ENCODE measurements around the gene CCDC97.

CCDC97 gene

DNA sequence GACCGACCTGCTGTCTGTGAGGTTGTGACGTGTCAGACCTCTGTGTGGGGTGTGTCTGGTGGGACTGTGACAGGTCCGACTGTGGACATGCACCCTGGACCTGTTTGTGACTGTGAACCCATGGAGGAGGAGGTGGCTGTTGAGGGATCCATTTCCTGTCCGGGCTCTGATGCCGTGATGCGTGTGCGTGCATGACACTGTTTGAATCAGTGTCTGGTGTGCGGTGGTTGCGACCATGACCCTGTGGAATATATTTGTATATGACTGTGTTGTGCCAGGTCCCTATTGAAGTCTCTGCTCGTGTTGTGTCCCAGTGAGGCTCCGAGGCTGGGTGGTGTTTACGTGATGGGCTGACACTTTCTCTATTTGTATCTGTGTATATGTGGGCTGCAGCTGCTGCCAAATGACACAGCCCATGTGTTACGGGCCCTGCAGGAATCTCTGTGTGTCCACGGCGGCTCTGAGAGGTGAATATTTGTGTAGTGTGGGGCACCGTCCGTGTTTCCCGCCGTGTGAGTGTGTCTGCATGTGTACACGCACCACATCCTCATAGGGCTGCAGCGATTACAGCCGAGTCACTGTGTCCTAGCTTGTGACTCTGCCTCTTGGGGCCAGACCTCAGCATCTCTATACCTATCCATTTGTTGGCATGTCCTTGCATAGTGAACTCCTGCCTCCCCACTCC, 18.3 kb downstream of the CCDC97 start:
- Histone ChIP-seq H3K27ac (ENCODE audit: low read depth, low read length) (no peak overlapping the region), H3K36me3 (ENCODE audit: control insufficient read depth, insufficient read depth, low read length) (no peaks in the 10 kb centered on the region), H3K27me3 (ENCODE audit: control insufficient read depth, insufficient read depth, low read length) (no peaks in the 10 kb centered on the region), H3K9me3 (ENCODE audit: control insufficient read depth, insufficient read depth, low read length) (no peaks in the 10 kb centered on the region), H3K9ac (ENCODE audit: low read depth, low read length) (no peak overlapping the region), H3K4me1 (ENCODE audit: control insufficient read depth, insufficient read depth, low read length) (peaks cover 35% of the 10 kb centered on the region), H3K4me3 (ENCODE audit: low read depth, low read length) (no peak overlapping the region)

DNA sequence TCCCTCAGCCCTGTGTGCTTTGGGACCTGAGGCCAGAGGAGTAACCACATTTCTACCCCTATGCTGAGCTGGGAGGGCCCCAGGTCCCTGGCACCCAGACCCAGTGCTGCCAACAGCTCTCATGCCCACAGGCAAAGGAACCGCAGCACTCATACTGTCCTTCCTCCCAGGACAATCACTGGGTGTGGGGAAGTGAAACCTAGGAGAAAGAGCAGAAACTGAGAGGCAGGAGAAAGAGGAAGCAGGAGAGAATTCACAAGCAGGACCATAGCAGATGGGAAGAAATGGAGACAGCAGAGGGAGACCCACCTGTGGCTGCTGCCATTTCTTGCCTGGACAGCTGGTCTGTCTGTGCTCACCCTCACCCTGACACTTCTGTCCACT, 18.9 kb downstream of the CCDC97 start:
- Histone ChIP-seq H3K27ac (ENCODE audit: low read depth, low read length) (no peak overlapping the region), H3K27me3 (ENCODE audit: control insufficient read depth, insufficient read depth, low read length) (no peaks in the 10 kb centered on the region), H3K4me1 (ENCODE audit: control insufficient read depth, insufficient read depth, low read length) (peaks cover 33% of the 10 kb centered on the region), H3K9me3 (ENCODE audit: control insufficient read depth, insufficient read depth, low read length) (no peaks in the 10 kb centered on the region), H3K4me3 (ENCODE audit: low read depth, low read length) (no peak overlapping the region), H3K9ac (ENCODE audit: low read depth, low read length) (no peak overlapping the region), H3K36me3 (ENCODE audit: control insufficient read depth, insufficient read depth, low read length) (no peaks in the 10 kb centered on the region)

DNA sequence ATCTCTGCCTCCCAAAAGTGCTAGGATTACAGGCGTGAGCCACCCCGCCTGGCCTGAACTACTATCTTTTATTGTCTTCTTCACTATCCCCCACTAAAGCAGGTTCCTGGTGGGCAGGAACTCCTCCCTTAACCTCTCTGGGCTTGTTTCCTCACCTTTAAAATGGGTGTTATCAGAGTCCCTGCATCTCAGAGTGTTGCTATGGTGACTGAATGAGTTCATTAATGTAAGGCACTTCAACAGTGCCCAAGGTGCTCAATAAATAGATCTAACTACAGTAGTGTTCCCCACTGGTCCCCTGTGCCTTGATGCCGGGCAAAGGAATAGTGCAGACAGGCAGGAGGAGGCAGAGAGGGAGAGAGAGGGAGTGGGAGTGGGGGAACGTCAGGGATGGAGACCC, 20.5 kb downstream of the CCDC97 start:
- H3K9me3 ChIP-seq (ENCODE audit: control insufficient read depth, insufficient read depth, low read length): no peaks in the 10 kb centered on the region
- H3K9ac ChIP-seq (ENCODE audit: low read depth, low read length): no peak overlapping the region
- H3K4me3 ChIP-seq (ENCODE audit: low read depth, low read length): no peak overlapping the region
- no peaks in the 10 kb centered on the region for H3K36me3 ChIP-seq (ENCODE audit: control insufficient read depth, insufficient read depth, low read length)
- H3K27me3 ChIP-seq (ENCODE audit: control insufficient read depth, insufficient read depth, low read length): no peaks in the 10 kb centered on the region
- H3K4me1 ChIP-seq (ENCODE audit: control insufficient read depth, insufficient read depth, low read length): peaks cover 23% of the 10 kb centered on the region
- H3K27ac ChIP-seq (ENCODE audit: low read depth, low read length): no peak overlapping the region

DNA sequence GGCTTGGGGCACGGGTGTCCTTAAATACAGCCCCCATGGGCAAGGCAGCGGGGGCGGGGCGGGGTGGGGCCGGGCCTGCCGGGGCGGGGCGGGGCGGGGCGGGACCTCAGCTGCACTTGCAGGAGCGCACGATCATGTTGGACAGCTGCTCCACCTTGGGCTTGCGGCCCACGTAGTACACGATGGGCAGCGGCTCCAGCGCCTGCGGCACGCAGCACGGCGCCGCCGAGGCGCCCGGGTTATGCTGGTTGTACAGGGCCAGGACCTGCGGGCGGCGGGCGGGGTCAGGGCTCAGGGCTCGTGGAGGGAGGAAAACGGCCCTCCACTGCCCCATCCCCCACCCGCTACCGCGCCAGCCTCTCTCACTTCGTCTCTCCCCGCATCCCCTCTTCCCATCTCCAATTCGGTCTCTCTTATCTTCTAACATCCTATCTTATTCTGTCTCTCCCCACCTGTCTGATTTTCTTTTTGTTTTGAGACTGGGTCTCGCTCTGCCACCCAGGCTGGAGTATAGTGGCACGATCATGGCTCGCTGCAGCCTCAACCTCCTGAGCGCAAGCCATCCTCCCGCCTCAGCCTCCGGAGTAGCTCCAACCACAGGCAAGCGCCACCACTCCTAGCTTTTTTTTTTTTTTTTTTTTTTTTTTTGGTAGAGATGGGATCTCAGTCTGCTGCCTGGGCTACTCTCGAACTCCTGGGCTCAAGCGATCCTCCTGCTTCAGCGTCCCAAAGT, 21.1 kb downstream of the CCDC97 start:
- Histone ChIP-seq H3K9me3 (ENCODE audit: control insufficient read depth, insufficient read depth, low read length) (no peaks in the 10 kb centered on the region), H3K36me3 (ENCODE audit: control insufficient read depth, insufficient read depth, low read length) (no peaks in the 10 kb centered on the region), H3K27ac (ENCODE audit: low read depth, low read length) (no peak overlapping the region), H3K4me1 (ENCODE audit: control insufficient read depth, insufficient read depth, low read length) (peaks cover 20% of the 10 kb centered on the region), H3K27me3 (ENCODE audit: control insufficient read depth, insufficient read depth, low read length) (no peaks in the 10 kb centered on the region), H3K9ac (ENCODE audit: low read depth, low read length) (no peak overlapping the region), H3K4me3 (ENCODE audit: low read depth, low read length) (peak overlapping the region; percentile 36; the same call in 1 of the 2 replicates)

DNA sequence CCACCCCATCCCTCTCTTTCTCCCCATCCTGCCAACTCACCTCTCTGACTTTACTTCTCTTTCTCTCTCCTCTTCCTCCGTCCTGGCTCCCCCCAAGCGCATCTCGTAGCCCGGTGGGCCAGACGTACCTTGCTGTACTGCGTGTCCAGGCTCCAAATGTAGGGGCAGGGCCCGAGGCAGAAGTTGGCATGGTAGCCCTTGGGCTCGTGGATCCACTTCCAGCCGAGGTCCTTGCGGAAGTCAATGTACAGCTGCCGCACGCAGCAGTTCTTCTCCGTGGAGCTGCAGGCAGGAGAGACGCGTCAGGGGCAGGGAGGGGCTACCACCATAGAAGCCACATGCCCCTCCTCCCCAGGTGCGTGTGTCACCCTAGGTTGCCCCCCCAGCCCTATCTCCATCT, 22.0 kb downstream of the CCDC97 start:
- no peaks in the 10 kb centered on the region for H3K36me3 ChIP-seq (ENCODE audit: control insufficient read depth, insufficient read depth, low read length)
- no peak overlapping the region for H3K9ac ChIP-seq (ENCODE audit: low read depth, low read length)
- no peaks in the 10 kb centered on the region for H3K27me3 ChIP-seq (ENCODE audit: control insufficient read depth, insufficient read depth, low read length)
- no peaks in the 10 kb centered on the region for H3K9me3 ChIP-seq (ENCODE audit: control insufficient read depth, insufficient read depth, low read length)
- H3K4me3 ChIP-seq (ENCODE audit: low read depth, low read length): no peak overlapping the region
- peaks cover 14% of the 10 kb centered on the region for H3K4me1 ChIP-seq (ENCODE audit: control insufficient read depth, insufficient read depth, low read length)
- H3K27ac ChIP-seq (ENCODE audit: low read depth, low read length): no peak overlapping the region

DNA sequence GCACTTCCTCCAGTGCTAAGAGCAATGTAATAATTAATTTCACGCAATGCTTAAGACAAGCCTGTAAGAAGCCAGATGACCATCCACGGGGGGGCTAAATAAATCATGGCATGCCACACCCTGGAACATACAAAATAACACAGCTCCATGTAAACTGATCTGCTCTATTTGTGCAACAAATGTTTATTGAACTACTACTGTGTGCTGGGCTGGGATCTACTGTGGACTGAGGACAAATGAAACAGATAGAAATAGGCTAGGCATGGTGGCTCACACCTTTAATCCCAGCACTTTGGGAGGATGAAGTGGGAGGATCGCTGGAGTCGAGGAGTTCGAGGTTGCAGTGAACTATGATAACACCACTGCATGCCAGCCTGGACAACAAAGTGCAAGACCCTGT, 22.5 kb downstream of the CCDC97 start:
- Histone ChIP-seq H3K4me1 (ENCODE audit: control insufficient read depth, insufficient read depth, low read length) (peaks cover 10% of the 10 kb centered on the region; the same call in 1 of the 2 replicates), H3K9me3 (ENCODE audit: control insufficient read depth, insufficient read depth, low read length) (no peaks in the 10 kb centered on the region), H3K27me3 (ENCODE audit: control insufficient read depth, insufficient read depth, low read length) (no peaks in the 10 kb centered on the region), H3K9ac (ENCODE audit: low read depth, low read length) (no peak overlapping the region), H3K36me3 (ENCODE audit: control insufficient read depth, insufficient read depth, low read length) (no peaks in the 10 kb centered on the region), H3K27ac (ENCODE audit: low read depth, low read length) (no peak overlapping the region), H3K4me3 (ENCODE audit: low read depth, low read length) (no peak overlapping the region)

DNA sequence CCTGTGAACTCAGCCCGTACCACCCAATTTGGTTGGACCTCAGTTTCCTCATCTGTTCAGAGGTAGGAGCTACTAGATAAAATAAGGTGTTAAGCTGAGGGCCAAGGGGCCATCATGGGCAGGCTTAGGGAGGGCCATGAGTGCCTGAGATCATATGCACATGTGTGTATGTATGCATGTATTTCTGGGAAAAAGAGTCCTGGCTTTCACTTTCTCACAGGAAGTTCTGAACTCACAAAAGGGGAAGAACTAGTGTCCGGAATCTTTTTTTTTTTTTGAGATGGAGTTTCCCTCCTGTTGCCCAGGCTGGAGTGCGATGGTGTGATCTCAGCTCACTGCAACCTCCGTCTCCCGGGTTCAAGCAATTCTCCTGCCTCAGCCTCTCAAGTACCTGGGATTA, 24.8 kb downstream of the CCDC97 start:
- peaks cover 4% of the 10 kb centered on the region; the same call in 1 of the 2 replicates for H3K4me1 ChIP-seq (ENCODE audit: control insufficient read depth, insufficient read depth, low read length)
- H3K4me3 ChIP-seq (ENCODE audit: low read depth, low read length): no peak overlapping the region
- H3K27me3 ChIP-seq (ENCODE audit: control insufficient read depth, insufficient read depth, low read length): no peaks in the 10 kb centered on the region
- no peaks in the 10 kb centered on the region for H3K9me3 ChIP-seq (ENCODE audit: control insufficient read depth, insufficient read depth, low read length)
- H3K9ac ChIP-seq (ENCODE audit: low read depth, low read length): no peak overlapping the region
- no peak overlapping the region for H3K27ac ChIP-seq (ENCODE audit: low read depth, low read length)
- no peaks in the 10 kb centered on the region for H3K36me3 ChIP-seq (ENCODE audit: control insufficient read depth, insufficient read depth, low read length)

DNA sequence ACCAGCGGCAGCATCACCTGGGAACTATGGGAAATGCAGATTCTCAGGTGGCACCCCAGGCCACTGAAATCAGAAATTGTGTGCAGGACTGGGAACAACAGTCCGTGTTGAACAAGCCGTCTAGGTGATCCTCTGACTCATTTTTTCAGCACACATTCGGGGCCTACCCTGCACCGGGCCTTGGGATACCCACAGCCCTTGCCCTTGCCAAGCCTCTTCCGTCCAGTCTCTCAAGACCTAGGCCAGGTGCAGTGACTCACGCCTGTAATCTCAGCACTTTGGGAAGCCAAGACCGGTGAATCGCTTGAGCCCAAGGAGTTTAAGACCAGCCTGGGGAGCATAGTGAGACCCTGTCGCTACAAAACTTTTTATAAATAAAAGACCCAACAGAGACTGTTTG, 25.5 kb downstream of the CCDC97 start:
- Histone ChIP-seq H3K27me3 (ENCODE audit: control insufficient read depth, insufficient read depth, low read length) (no peaks in the 10 kb centered on the region), H3K9ac (ENCODE audit: low read depth, low read length) (no peak overlapping the region), H3K36me3 (ENCODE audit: control insufficient read depth, insufficient read depth, low read length) (no peaks in the 10 kb centered on the region), H3K4me1 (ENCODE audit: control insufficient read depth, insufficient read depth, low read length) (peaks cover 4% of the 10 kb centered on the region; the same call in 1 of the 2 replicates), H3K9me3 (ENCODE audit: control insufficient read depth, insufficient read depth, low read length) (no peaks in the 10 kb centered on the region), H3K4me3 (ENCODE audit: low read depth, low read length) (no peak overlapping the region), H3K27ac (ENCODE audit: low read depth, low read length) (no peak overlapping the region)

DNA sequence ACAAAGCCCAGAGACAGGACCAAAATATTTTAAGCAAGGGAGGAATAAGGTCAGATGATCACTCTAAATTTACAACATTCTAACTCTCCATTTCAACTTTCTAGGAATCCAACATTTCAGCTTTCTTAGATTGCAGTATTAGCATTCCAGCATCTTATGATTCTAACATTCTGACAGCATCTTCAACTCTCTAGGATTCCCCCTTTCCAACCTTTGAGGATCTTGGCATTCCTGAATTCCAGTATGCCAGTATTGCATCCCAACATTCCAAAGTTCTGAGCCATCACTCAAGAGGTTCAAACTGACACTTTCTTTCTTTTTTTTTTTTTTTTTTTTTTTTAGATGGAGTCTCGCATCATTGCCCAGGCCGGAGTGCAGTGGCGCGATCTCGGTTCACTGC, 30.0 kb downstream of the CCDC97 start:
- H3K9me3 ChIP-seq (ENCODE audit: control insufficient read depth, insufficient read depth, low read length): no peaks in the 10 kb centered on the region
- H3K4me1 ChIP-seq (ENCODE audit: control insufficient read depth, insufficient read depth, low read length): no peaks in the 10 kb centered on the region
- H3K36me3 ChIP-seq (ENCODE audit: control insufficient read depth, insufficient read depth, low read length): no peaks in the 10 kb centered on the region
- no peak overlapping the region for H3K27ac ChIP-seq (ENCODE audit: low read depth, low read length)
- H3K4me3 ChIP-seq (ENCODE audit: low read depth, low read length): no peak overlapping the region
- H3K27me3 ChIP-seq (ENCODE audit: control insufficient read depth, insufficient read depth, low read length): no peaks in the 10 kb centered on the region
- no peak overlapping the region for H3K9ac ChIP-seq (ENCODE audit: low read depth, low read length)

DNA sequence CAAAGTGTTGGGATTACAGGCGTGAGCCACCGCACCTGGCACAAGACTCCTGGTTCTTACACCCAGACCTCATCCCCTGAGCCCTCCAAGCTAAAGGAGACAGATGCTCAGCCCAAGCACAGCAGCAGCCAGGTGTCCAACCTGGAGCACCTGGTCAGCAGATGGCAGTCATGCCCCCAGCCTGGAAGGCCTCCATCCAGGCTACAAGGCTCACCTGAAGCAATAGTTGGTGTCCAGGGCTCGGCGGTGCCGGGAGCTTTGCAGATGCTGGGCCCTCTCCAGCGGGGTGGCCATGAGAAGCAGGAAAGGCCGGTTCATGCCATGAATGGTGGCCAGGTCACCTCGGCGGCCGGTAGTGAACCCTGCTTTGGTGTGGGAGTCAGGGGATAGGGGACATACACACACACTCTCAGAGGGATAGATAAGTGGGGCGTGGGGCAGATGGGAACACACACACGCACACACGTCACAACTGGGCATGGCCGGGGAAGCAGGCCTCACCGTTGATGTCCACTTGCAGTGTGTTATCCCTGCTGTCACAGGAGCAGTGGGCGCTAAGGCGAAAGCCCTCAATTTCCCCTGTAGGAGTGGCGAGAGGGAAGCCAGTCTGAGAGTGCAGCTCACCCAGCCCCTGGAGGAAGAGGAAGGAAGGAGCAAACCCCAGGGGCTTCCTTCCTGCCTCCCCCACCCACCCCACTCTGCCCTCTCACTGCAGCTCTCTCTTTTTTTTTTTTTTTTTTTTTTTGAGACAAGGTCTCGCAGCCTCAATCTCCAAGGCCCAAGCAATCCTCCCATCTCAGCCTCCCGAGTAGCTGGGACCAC, 31.9 kb downstream of the CCDC97 start:
- no peak overlapping the region for H3K4me3 ChIP-seq (ENCODE audit: low read depth, low read length)
- H3K27ac ChIP-seq (ENCODE audit: low read depth, low read length): no peak overlapping the region
- H3K9ac ChIP-seq (ENCODE audit: low read depth, low read length): no peak overlapping the region
- H3K9me3 ChIP-seq (ENCODE audit: control insufficient read depth, insufficient read depth, low read length): no peaks in the 10 kb centered on the region
- H3K36me3 ChIP-seq (ENCODE audit: control insufficient read depth, insufficient read depth, low read length): no peaks in the 10 kb centered on the region
- no peaks in the 10 kb centered on the region for H3K27me3 ChIP-seq (ENCODE audit: control insufficient read depth, insufficient read depth, low read length)
- no peaks in the 10 kb centered on the region for H3K4me1 ChIP-seq (ENCODE audit: control insufficient read depth, insufficient read depth, low read length)

DNA sequence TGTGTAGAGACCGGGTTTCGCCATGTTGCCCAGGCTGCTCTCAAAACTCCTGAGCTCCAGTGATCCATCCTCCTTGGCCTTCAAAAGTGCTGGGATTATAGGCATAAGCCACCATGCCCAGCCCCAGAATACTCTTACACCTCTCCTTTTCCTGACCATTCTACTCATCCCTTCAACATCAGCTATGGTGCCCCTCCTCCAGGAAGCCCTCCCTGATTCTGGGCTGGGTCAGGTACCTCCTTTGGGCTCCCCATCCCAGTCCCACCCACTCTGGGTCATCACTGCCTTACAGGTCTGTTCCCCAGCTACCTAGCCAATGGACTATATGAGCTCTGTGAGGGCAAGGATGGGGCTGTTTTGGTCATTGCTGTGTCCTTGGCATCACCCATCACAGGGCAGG, 34.2 kb downstream of the CCDC97 start:
- Histone ChIP-seq H3K27ac (ENCODE audit: low read depth, low read length) (no peak overlapping the region), H3K4me3 (ENCODE audit: low read depth, low read length) (no peak overlapping the region), H3K9me3 (ENCODE audit: control insufficient read depth, insufficient read depth, low read length) (no peaks in the 10 kb centered on the region), H3K27me3 (ENCODE audit: control insufficient read depth, insufficient read depth, low read length) (no peaks in the 10 kb centered on the region), H3K36me3 (ENCODE audit: control insufficient read depth, insufficient read depth, low read length) (no peaks in the 10 kb centered on the region), H3K9ac (ENCODE audit: low read depth, low read length) (no peak overlapping the region), H3K4me1 (ENCODE audit: control insufficient read depth, insufficient read depth, low read length) (no peaks in the 10 kb centered on the region)

All from HUES48 (cell line).